Ovary (tissue), 3 donors: ENCODE results near the gene PLEKHA8.

ENCODE experiments used
- CTCF ChIP-seq, 3 donors: fragments of 450-650 bp in 2 of 3; fragments of 200-600 bp in 1 of 3; IDR thresholded peaks; one replicate each; pipeline versions ENCODE4 v1.5.1 to v1.8.0; 2016 to 2022; ENCODE audit warnings: antibody characterized with exemption in 3 of 3, mild to moderate bottlenecking in 1 of 3
- EP300 ChIP-seq: sonication (generic); formaldehyde crosslinking; IDR thresholded peaks from one replicate; pipeline ENCODE4 v1.6.1; 2017; ENCODE audit warnings: antibody characterized with exemption
- POLR2A ChIP-seq: fragments of 450-650 bp; IDR thresholded peaks from one replicate; pipeline ENCODE4 v1.6.1; 2017; ENCODE audit warnings: antibody characterized with exemption, mild to moderate bottlenecking, moderate library complexity
- donor health status: DM: no; HTN: no; CAD: no.

GRCh38 chr7:30154111-30154587 is 125.9 kb downstream of the PLEKHA8 start:
- TF ChIP-seq POLR2A (no peak), EP300 (no peak), CTCF (IDR thresholded peaks at IDR 0.05) (no peak)
